T follicular helper cell (primary cell): ENCODE results near the gene TOM1L2.
A peak's percentile ranks its signal among the peaks of the same experiment; 100 is the strongest.

Experiments
- DNase-seq: peaks from one replicate; pipeline ENCODE4 v3.0.0-alpha.2; 2020; ENCODE audit warnings: low read depth

TOM1L2 gene

GRCh38 chr17:17899486-17899885 is 72.7 kb downstream of the TOM1L2 start:
- no peak for DNase-seq

- DNase-seq: no peak
Observed at GRCh38 chr17:17898673-17899072, 73.5 kb downstream of the TOM1L2 start.

- DNase-seq: no peak
Observed at GRCh38 chr17:17897442-17897841, 74.8 kb downstream of the TOM1L2 start.

DNA sequence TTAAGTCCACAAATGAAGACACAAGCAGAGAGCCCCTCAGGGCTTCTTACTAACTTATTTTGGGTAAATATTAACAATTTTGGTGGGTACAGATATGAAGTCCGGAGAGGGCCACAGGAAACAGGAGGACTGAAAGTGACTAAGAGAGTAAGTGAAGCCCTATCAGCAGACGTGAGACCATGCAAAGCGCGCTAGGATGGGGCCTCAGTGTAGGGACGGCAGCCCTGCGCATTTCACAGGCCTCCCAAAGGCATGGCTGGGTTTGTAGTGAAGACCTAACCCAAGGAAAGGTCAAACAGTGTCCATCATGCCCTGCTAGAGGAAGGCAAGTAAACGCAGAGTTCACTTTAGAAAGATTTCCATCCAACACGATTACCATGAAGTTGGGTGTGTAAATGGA is 75.5 kb downstream of the TOM1L2 start:
- no peak for DNase-seq

DNA sequence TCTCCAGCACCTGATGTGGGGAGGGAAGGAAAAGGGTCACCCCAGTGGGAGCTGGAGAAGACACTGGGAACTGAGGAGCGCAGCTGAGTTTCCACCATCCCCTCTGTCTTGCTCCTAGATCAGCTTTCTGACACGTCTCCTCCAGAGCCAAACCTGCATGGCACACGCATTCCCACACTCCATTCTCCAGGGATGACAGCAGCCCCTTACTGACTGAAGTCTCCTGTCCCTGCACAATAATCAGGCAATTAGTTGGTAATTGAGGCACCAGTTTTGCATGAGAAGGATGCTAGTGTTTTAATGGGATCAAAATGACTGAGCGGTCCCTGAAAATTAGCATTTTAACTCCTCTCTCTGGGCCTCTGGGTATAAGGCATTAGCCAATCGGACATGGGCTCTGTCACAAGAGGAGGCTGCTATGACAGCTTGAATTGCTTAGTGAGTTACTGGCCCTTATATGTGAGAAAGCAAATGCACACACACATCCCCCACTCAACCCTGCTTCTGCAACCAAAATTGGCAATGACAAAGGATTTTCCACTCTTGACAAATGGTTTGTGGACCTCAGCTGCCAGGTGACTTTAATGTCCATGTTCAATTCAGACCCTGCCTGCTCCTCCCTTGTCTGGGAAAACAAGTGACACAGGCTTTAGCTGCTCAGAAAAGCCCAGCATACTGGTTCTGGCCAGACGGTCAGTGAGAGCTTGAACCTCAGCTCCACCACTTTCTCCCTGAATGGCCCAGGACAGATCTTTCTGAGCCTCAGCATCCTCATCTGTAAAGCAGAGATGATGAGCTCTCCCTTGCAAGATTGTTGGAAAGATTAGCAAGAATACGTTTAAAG is 78.2 kb downstream of the TOM1L2 start:
- no peak for DNase-seq

DNA sequence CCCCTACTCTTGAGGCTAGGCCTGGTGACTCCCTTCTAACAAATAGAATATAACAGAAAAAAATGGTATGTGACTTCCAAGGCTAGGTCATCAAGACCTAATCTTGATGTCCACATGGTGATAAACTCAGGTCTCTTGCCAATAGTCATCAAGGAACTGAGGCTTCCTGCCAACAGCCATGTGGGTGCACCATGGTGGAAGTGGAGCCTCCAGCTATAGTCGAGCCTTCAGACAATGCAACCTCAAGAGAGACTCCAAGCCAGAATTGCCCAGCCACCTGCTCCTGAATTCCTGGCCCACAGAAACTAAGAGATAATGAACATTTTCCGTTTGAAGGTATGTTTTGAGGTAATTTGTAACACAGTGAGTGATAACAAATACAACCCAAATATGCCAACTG is 79.5 kb downstream of the TOM1L2 start:
- no peak for DNase-seq

- no peak for DNase-seq
Observed at GRCh38 chr17:17892009-17892408, 80.2 kb downstream of the TOM1L2 start.

DNA sequence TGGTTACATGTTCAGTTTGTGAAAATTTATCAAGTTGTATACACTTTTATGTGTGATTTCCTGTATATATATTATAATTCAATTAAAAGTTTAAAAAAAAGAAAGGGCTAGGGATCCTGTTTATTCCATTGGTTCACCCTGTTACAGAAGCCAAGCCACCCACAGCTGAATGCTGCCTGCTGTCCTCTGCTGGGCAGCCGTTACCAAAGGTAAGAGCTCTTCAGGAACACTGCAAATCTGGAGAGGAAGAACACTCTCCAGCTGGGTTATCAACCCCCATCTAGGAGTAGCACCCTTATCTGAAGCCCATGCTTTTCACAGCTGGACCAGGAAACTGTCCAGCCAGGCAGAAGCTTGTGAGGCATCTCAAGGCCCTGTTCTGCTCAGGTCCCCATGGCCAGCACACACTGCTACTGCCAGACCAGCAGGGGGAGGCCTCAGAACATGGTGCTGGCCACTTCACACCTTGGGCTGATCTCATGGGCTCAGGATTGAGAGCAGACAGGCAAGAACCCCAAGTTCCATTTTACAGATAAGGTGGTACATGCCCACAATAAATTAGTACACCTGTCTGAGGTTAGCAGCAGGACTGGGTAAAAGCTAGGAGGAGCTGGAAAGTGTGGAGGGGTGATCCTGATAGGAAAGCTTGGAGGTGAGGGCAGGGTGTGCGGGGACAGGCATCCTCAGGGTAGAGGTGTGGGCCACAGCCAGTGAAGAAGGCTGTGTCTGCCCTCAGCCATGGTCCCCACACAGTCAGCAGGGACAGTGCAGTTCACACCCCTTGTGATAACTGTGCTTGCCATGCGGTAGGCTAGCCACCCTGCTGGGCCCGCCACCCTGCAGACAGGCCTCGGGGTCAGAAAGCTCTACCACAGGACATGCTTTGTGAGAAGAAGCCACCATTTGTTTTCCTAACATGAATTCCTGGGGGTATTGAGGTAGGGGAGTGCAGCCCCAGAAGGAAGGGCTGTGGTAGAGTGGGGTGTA is 81.1 kb downstream of the TOM1L2 start:
- peak; percentile 24 for DNase-seq

- no peak for DNase-seq
Observed at GRCh38 chr17:17889922-17890321, 82.3 kb downstream of the TOM1L2 start.

DNA sequence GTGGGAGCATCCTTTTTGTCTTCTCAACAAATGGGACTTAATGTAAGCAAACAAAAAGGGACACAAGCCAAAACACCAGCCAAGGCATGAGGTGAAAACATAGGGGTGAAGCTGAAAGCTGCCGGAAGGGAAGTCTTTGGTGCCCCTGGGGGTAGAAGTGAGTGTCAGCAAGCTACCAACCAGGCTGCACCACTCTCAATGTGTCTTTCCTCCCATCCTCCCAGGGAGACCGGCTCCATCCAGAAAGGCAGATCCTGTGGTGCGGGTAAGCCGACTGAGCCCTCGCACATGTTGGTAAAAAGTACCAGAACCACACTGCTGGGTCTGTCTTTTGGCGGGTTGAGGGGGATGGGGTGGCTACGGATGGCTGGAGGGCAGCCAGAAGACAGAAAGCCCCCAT is 83.4 kb downstream of the TOM1L2 start:
- DNase-seq: no peak

- no peak for DNase-seq
Observed at GRCh38 chr17:17888371-17888770, 83.8 kb downstream of the TOM1L2 start.

DNA sequence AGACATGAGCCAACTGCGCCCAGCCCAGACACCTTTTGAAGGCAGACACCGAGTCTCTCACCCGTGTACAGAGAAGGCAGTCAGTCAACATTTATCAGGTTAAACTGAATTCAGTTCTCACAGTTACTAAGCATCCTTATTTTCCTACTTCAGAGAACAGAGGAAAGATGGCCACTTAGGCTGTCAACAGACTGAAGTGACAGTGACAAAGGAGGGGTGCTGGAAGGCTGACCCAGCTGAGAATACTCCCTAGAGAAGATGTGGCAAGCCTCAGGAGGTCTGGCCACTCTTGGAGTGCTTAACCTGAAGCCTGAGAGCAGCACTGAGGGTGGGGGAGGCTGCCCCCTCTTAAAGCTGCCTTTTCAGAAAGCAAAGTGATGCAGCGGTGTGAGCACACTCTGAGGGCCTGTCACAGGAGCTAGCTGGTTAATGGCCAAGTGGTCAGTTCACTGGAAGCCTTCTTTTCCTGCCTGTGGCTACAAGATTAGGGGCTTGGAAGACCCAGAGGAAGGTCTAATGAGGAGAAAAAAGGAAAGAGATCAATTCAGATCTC is 84.4 kb downstream of the TOM1L2 start:
- DNase-seq: no peak

DNA sequence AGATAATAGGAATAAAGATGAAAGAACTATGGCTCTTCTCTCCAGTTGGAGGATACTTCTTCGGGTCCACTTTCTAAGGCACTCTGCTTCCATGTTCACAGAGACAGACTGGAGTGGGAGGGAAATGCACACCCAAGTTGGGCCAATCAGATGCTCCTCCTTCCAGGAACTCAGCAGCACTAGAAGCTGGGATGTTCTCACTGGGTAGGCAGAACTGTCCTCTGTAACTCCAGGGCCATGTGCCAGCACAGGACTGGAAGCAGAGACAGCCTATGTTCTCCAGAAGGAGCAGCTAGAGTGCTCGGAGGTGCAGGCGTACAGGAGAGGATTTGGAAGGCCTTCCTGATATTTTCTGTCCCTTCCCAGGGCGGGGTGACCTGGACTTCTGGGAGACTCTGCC is 85.5 kb downstream of the TOM1L2 start:
- no peak for DNase-seq

DNA sequence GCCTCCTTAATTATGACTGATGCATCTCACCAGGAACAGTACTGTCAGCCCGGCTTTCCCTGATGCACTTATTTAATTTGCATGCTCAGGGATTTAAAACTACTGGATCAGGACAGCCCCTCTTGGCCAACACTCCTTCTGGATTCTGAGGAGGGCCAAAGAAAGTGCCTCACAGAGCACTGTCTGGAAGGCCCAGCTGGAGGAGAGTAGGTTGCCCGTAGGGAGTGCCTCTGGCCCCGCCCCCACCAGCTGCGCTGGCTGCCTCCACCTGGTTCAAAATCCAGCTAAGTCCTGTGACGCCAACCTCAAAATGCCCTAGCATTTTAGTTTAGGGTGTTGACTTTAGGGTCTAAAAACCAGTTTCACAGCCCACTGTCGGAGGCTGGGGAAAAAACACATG is 86.0 kb downstream of the TOM1L2 start:
- no peak for DNase-seq

DNA sequence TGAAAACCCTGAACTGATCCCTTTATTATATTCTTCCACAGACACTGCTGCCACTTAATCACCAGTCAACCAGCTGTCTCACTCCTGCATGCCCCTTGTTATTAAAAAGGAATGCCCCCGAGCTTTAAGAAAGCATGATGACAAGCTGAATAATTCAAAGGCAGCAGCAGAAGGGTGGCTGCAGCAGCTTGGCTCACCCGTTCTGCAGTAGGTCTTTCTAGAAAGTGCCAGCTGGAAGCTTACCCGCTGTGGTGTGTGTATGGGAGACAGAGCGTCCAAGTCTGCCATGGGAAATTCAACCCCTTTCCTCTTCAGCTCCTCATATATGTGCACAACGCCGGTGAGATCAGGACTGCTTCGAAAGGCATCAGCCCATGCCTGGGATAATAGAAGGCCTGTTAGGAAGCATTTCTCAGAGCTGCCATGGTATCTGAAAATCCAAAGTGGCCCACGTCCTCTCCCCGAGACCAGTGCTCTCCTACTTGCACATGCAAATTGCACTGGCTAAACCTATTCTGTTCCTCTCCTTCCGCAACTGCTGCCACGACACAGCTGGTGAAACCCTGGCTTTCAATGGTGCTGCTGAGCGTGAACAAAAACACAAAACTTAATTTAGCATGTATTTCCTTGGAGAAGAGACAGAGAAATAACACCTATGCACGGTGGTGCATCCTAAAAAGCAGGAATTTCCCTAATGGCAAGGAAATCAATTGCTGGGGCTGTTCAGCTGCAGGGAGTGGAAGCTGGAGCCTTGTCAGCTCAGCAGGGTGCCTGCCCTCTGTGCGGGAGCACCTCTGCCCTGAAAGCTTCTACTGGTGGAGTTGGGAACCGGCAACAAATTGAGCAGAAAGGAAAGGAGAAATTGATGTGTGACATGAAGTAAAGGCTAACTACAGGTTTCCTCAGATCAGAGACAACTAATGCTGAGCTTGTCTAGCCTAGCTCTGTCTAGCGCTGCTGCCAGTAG is 87.5 kb downstream of the TOM1L2 start:
- no peak for DNase-seq

DNA sequence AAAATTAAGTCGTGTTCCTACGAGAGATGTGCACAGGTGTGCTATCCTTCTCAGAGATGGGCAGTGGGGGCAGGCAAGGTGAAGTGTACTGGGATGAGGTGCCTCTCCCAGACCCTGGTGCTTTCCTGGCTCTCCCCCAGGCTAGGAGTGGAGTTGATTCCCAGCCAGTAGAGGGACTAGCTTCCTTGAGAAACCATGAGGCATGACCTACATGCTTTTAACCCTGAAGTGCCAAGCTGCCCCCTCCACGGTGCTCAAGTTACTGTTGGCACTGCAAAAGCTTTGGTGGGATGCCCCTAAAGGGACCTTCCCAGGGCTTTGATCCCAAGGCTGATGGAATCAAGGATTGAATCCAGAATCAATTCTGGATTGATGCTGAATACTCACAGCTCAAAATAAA is 88.4 kb downstream of the TOM1L2 start:
- no peak for DNase-seq

DNA sequence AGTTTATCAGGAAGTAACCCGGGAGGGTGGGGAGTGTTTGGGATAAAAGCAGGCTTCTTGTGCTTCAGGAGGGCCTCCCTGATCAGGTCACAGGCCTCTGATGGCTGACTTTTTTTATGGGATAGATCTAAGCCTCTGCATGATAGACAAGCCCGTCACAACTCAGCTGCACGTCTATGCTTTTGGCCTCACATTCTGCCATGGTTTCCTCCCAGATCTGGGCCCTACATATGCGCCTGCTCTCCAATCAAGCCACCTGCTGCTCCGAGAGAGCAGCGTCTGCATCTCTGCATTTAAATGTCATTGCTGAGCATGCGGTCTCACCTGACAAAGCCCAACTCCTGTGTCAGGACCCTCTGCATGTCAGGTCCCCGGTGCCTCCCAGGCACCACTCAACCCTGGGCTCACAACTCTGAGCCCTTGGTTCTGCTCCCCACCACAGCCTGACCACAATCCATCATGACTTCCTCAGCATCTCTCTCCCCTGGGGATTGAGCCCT is 90.1 kb downstream of the TOM1L2 start:
- no peak for DNase-seq

GRCh38 chr17:17880577-17881196 is 91.5 kb downstream of the TOM1L2 start:
- DNase-seq: no peak

DNA sequence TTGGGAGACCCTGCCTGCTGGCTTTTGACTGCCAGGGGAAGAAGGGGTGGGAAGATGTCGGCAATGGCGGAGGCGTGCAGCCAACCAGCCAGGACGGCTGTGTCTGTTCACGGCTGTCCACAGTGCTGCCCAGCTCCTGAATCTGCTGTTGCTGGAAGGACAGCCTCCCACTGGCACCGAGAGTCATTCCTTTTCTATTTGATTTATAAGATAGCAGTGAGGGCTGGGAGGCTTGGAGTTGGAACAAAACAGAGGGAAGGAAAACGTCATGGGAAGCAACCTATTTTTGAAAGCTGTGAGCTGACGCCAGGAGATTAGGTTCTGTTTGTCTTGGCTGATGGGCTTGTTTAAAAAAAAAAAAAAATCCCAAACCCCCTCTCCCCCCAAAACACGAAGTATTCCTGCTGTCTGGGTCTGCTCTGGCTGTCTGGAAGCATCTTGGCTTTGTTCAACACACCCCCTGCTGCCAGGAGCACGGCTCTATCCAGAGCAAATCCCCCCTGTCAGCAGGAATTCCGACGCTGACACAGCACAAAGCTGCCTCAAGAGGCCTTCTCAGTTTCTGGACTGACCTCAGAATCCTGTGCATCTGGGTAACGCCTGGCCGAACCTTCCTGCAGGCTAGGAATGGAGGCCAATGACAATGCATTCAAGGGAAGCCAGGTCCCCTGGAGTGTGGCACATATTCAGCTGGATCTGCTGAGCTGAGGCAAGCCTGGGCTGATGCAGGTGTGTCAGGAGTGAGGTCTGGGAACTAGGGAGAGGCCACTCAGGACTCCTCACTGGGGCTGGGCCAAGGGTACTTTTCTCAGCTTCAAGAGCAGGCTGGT is 94.5 kb downstream of the TOM1L2 start:
- no peak for DNase-seq
